SK-N-SH treated with all-trans-retinoic acid at 6 μM for 48 hours (cell line): Measurements from ENCODE around the gene IL31.

Experiments used
- ARNTL ChIP-seq: fragments of 450-650 bp; formaldehyde crosslinking; IDR thresholded peaks from 2 replicates; pipeline ENCODE4 v1.5.0; 2020; ENCODE audit warnings: low read depth, mild to moderate bottlenecking, moderate library complexity, borderline replicate concordance
- BACH2 ChIP-seq: fragments of 250-450 bp; sonication (Bioruptor Pico); IDR thresholded peaks from 2 replicates; pipeline ENCODE4 v1.9.0; 2021; ENCODE audit warnings: mild to moderate bottlenecking, borderline replicate concordance
- OSR1 ChIP-seq: fragments of 250-450 bp; sonication (Bioruptor Pico); IDR thresholded peaks from 2 replicates; pipeline ENCODE4 v1.8.0; 2022; ENCODE audit warnings: moderate library complexity, mild to moderate bottlenecking, inconsistent platforms
- PPARA ChIP-seq: fragments of 250-450 bp; sonication (Bioruptor Pico); IDR thresholded peaks from 2 replicates; pipeline ENCODE4 v1.5.0; 2020; ENCODE audit warnings: mild to moderate bottlenecking, borderline replicate concordance
- RARB ChIP-seq: fragments of 250-450 bp; sonication (Bioruptor Pico); IDR thresholded peaks from 2 replicates; pipeline ENCODE4 v1.8.0; 2021; ENCODE audit warnings: mild to moderate bottlenecking, moderate library complexity
- TCF4 ChIP-seq: fragments of 250-450 bp; sonication (Bioruptor Pico); IDR thresholded peaks from 2 replicates; pipeline ENCODE4 v1.8.0; 2021; ENCODE audit warnings: mild to moderate bottlenecking, moderate library complexity, borderline replicate concordance
- ZFP30 ChIP-seq: fragments of 450-650 bp; formaldehyde crosslinking; IDR thresholded peaks from 2 replicates; pipeline ENCODE4 v1.5.0; 2022; ENCODE audit warnings: mild to moderate bottlenecking, moderate library complexity
- ZNF565 ChIP-seq: fragments of 450-650 bp; formaldehyde crosslinking; conservative IDR thresholded peaks from 2 replicates; pipeline ENCODE4 v1.5.0; 2020; ENCODE audit warnings: low read depth, mild to moderate bottlenecking, moderate library complexity
- ZNF8 ChIP-seq: fragments of 450-650 bp; formaldehyde crosslinking; IDR thresholded peaks from 2 replicates; pipeline ENCODE4 v1.5.0; 2020; ENCODE audit warnings: mild to moderate bottlenecking, moderate library complexity
- TF ChIP-seq, protein P1 (sequence below): fragments of 250-450 bp; sonication (Bioruptor Pico); IDR thresholded peaks from 2 replicates; pipeline ENCODE4 v1.5.0; 2020; ENCODE audit warnings: mild to moderate bottlenecking, moderate library complexity
- TF ChIP-seq, protein P2 (sequence below): fragments of 250-450 bp; sonication (Bioruptor Pico); IDR thresholded peaks from 2 replicates; pipeline ENCODE4 v1.8.0; 2020; ENCODE audit warnings: mild to moderate bottlenecking, moderate library complexity, borderline replicate concordance

DNA sequence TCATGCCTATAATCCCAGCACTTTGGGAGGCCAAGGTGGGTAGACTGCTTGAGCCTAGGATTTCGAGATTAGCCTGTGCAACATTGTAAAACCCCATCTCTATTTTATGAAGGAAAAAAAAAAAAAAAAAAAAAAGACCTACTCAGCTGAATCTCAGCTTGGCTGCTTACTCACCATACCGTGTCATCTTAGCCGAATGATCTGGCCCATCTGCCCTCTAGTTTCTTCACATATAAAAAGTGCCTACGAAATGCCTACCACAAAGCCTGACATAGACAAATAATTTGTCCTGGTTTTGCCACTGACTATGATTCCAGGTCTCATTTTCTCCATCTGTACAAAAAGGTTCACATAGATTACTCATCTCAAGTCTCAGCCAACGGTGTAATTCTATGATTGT lies 41.8 kb upstream of the IL31 start:
- no peak for TF ChIP-seq ZNF8 (CRISPR knock-in tag)
- no peak for TF ChIP-seq ZFP30 (CRISPR knock-in tag)
- TF ChIP-seq, protein P1, sequence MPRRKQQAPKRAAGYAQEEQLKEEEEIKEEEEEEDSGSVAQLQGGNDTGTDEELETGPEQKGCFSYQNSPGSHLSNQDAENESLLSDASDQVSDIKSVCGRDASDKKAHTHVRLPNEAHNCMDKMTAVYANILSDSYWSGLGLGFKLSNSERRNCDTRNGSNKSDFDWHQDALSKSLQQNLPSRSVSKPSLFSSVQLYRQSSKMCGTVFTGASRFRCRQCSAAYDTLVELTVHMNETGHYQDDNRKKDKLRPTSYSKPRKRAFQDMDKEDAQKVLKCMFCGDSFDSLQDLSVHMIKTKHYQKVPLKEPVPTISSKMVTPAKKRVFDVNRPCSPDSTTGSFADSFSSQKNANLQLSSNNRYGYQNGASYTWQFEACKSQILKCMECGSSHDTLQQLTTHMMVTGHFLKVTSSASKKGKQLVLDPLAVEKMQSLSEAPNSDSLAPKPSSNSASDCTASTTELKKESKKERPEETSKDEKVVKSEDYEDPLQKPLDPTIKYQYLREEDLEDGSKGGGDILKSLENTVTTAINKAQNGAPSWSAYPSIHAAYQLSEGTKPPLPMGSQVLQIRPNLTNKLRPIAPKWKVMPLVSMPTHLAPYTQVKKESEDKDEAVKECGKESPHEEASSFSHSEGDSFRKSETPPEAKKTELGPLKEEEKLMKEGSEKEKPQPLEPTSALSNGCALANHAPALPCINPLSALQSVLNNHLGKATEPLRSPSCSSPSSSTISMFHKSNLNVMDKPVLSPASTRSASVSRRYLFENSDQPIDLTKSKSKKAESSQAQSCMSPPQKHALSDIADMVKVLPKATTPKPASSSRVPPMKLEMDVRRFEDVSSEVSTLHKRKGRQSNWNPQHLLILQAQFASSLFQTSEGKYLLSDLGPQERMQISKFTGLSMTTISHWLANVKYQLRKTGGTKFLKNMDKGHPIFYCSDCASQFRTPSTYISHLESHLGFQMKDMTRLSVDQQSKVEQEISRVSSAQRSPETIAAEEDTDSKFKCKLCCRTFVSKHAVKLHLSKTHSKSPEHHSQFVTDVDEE (CRISPR knock-in tag): no peak
- no peak for TF ChIP-seq ZNF565 (CRISPR knock-in tag)
- TF ChIP-seq, protein P2, sequence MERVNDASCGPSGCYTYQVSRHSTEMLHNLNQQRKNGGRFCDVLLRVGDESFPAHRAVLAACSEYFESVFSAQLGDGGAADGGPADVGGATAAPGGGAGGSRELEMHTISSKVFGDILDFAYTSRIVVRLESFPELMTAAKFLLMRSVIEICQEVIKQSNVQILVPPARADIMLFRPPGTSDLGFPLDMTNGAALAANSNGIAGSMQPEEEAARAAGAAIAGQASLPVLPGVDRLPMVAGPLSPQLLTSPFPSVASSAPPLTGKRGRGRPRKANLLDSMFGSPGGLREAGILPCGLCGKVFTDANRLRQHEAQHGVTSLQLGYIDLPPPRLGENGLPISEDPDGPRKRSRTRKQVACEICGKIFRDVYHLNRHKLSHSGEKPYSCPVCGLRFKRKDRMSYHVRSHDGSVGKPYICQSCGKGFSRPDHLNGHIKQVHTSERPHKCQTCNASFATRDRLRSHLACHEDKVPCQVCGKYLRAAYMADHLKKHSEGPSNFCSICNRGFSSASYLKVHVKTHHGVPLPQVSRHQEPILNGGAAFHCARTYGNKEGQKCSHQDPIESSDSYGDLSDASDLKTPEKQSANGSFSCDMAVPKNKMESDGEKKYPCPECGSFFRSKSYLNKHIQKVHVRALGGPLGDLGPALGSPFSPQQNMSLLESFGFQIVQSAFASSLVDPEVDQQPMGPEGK (CRISPR knock-in tag): no peak
- no peak for TF ChIP-seq RARB (CRISPR knock-in tag)
- TF ChIP-seq BACH2: no peak
- TF ChIP-seq OSR1: no peak
- TF ChIP-seq ARNTL (CRISPR knock-in tag): no peak
- TF ChIP-seq PPARA (CRISPR knock-in tag): no peak
- TF ChIP-seq TCF4 (CRISPR knock-in tag): no peak
